Stimulated activated CD8-positive, alpha-beta memory T cell treated with anti-CD3 and anti-CD28 coated beads, Interleukin-15, amount 100 ng/mL, for 48 hours (primary cell): ENCODE data around the gene CNIH4.
"Not testable (repeated sequence)": the region's sequence is repeated elsewhere in the genome, so short reads cannot be mapped to it uniquely, and the experiment has no call there.

ENCODE experiments used
- DNase-seq, 2 donors: peaks; one replicate each; pipeline ENCODE4 v3.0.0-alpha.2; 2020; ENCODE audit warnings: low read depth in 2 of 2

CNIH4 gene

DNA sequence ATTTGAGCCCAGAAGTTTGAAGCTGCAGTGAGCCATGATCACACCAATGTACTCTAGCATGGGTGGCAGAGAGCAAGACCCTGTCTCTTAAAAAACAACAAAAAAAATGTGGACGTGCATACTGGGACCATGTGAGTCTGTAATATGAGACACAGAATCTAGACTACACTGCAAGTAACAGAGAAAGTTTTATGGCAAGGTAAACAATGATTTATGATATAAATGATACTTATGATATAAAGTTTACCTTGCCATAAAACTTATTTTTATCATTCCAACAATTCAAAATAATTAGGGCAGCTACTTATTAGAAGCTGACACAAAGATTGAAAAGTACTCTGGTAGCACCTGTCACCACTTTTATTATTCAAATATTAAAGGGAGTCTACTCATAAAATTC lies 43.2 kb downstream of the CNIH4 start:
- DNase-seq: no peak

DNA sequence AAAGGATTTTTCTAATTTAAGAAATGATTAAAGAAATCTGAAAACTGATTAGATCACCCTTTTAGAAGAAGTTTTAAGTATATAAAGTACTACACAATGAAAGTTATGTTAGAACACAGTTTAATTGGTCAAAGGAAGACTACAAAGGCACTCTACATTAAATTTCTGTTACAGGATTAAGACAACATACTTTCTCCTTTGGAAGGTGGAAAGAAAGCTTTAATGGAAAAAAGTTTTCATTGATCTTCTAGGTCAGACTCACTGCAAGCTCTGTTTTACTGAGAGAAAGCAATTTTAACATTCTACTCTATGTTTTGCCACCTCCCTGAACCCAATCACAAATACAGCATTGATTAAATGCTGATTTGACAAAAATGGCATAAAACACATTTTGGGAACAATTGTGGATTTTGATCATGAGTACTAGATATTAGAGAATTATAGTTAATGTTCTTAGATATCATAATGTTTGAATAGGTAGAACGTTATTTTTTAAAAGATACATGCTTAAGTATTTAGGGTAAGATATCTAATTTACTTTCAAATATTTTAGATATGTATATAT lies 45.9 kb downstream of the CNIH4 start:
- no peak for DNase-seq

DNA sequence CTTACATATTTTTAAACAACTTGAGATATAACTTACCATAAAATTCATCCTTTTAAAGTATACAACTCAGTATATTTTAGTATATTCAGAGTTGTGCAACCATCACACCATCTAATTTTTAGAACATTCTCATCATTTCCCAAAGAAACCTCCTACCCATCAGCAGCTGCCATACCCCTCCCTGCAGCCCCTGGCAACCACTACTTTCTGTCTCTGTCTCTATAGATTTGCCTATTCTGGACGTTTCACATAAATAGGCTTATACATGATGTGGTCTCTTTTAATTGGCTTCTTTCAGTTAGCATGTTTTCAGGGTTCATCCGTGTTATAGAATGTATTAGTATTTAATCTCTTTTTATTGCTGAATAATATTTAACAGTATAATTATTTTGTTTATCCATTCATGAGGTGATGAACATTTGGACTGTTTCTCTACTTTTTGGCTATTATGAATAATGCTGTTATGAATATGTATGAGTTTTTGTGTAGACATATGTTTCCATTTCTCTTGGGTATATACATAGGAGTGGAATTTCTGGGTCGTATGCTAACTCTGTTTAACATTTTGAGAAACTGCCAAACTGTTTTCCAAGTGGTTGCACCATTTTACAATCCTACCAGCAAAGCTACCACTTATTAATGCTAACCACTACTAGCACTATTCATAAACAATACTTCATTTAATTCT lies 48.4 kb downstream of the CNIH4 start:
- no peak for DNase-seq

DNA sequence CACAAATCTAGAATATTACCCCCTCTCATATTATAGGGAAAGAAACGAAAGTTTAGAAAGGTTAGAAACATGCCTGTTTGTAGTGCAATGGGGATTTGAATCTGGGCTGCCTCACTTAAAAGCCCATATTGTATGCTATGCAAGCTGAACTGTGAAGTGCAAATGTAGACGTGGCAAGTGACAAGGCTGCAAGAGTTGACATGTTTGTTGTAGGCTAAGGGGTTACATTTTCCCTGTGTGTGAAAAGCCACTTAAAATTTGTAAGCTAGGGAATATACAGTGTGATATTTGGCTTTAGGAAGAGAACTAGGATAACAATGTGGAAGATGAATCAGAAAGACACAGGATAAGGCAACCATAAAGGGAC lies 48.9 kb downstream of the CNIH4 start:
- no peak for DNase-seq

DNA sequence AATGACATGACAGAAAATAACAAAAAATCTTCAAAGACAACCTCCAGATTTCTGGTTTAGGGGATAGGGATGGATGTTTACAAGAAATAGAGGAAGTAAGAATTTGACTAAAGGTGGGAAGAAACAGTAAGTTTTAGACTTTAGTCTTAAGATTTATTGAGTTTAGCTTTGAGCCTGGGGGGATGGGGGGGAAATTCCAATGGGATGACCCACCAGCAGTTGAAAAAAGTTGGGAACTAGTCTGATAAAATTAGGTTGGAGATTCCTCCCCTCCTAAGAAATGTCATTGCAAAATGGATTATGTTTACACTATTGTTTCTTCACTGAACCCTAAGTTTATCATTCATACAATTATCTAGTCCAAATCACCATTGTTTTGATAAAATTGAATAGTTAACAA lies 49.5 kb downstream of the CNIH4 start:
- no peak for DNase-seq

DNA sequence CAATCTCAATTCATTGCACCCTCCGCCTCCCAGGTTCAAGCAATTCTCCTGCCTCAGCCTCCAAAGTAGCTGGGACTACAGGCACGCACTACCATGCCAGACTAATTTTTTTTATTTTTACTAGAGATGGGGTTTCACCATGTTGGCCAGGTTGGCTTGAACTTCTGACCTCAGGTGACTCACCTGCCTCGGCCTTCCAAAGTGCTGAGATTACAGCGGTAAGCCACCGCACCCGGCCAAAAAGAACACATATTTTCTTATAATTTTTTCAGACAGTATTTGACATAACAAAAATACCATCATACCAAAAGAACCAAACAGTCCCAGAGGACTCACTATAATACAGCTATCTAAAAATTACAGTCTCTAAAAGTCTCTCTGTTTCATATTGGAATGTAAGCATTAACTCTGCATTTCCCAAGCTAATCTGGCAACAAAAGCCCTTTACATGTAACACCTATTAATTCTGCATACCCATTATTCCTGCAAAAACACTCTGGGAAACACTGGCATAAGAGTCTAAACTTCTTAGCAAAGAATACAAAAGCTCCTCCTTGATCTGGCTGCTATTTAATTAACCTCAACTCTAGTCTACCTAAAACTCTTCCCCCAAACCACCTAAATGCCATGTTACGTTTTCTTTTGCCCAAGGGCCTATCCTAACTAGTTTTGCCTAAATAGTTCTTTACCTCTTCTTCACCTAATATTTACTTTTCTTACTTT lies 51.1 kb downstream of the CNIH4 start:
- no peak for DNase-seq

DNA sequence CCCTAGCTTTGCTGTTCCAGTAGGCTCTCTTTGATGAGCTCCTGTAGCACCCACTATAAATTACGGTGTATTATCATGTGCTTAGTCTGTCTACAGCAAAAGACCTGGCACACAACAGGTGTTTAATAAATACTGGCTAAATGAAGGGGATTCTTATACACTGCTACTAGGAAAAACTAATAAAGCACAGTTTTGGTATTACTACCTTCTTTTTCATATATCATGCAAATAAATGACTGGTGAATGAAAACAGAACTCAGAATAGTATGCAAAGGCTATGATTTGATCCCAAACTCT lies 51.6 kb downstream of the CNIH4 start:
- no peak for DNase-seq

DNA sequence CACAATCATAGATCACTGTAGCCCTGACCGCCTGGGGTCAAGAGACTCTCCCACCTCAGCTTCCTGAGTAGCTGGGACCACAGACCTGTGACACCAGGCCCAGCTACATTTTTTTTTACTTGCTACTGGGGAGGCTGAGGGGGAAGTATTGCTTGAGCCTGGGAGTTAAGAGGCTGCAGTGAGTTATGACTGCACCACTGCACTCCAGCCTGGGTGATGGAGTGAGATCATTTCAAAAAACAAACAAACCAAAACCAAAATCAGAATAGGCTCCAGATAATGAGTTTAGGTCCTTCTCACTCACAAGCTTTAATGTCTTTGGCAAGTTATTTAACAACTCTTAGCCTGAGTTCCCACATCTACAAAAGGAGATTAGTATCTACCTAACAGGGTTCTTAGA lies 55.1 kb downstream of the CNIH4 start:
- no peak for DNase-seq

DNA sequence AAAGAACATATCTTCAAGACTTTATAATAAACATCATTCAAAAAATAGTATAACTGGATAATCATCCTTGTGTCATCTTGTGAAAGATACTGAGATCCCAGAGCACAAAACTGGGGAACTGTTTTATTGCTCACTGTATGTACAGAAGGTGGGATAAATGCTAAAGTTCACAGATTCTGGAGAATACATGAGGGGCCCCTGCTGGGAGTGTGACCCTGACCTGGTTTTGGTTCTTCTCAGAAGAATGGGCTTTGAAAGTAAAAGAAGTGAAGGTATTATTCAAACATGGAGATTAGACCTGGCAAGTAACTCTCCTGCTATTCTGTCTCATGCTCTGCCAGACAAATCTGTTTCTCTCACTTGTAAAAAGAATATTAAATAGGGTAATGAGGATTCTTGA lies 63.4 kb downstream of the CNIH4 start:
- DNase-seq: no peak

DNA sequence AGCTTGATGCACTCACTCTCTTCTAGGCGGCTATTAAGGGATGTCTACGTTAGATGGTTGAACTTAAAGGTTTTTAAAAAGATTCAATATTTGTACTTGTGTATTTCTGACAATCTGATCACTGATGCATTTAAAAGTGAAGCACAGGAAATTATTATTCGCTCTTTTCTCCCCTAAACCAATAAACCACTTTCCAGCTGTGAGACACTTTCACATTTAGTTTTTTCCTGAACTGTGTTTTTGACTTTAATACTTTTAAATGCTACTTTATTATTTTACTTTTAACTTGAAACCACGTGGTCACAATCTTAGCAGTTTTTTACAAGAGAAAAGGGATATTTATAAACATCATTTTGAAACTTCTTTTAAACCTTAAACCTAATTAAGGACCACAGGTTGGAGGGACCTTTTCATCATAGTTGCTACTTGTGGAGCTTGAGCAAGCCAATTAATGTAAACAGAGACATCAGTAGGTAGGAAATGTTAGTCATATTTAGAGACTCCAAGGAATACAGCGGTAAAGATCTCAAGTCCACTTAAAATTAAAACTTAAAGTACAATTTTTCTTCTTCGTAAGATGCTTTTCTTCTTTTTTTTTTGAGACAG lies 68.7 kb downstream of the CNIH4 start:
- DNase-seq: no peak

DNA sequence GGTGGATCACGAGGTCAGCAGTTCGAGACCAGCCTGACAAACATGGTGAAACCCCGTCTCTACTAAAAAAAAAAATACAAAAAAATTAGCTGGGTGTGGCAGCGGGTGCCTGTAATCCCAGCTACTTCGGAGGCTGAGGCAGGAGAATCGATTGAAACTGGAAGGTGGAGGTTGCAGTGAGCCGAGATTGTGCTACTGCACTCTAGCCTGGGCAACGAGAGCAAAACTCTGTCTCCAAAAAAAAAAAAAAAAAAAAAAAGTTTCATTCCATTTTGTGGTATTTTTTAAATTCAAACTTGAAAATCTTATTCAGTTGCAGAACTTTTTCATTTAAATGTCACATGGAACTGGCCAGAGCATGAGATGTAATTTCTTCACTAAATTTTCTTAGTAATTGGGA lies 70.2 kb downstream of the CNIH4 start:
- not testable (repeated sequence) for DNase-seq

DNA sequence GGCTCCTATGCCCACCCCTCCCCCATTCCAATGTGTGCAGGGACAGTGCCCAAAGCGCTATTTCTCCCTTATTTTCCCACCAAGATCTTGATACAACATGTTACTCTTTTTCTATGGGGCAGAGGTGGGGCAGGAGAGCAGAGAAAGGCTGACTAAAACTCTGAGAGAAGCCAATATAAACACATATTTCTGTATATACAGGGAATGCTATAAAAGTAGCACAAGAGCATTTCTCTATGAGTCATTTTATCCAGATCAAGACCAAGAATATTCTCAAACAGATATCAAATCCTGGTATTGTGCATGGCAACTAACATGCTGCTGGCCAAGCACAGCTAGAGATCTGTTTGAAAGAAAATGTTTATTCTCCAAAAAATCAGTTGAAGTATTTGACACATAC lies 70.7 kb downstream of the CNIH4 start:
- DNase-seq: no peak

DNA sequence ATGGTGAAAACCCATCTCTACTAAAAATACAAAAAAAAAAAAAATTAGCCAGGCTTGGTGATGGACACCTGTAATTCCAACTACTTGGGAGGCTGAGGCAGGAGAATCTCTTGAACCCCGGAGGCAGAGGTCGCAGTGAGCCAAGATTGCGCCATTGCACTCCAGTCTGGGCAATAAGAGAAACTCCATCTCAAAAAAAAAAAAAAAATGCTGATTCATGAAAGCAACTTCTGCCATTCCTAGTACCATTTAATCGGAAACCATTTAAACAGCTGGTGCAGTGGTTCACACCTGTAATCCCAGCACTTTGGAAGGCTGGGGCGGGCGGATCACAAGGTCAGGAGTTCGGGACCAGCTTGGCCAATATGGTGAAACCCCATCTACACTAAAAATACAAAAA lies 72.0 kb downstream of the CNIH4 start:
- DNase-seq: not testable (repeated sequence)
